Glomerular endothelial cell (primary cell): ENCODE measurements around the gene PPP6C. TPM values are rescaled to one million over a fixed set of nuclear protein-coding genes. Genes with fewer than 3 reads are reported as not detected.
"Not testable (repeated sequence)": the region's sequence is repeated elsewhere in the genome, so short reads cannot be mapped to it uniquely, and the experiment has no call there.

ENCODE experiments used
- DNase-seq: peaks from one replicate; pipeline ENCODE4 v3.0.0-alpha.2; 2011; ENCODE audit warnings: low read depth, low spot score; ENCODE audit errors: extremely low read depth
- total RNA-seq: library from RNA; depleted of rRNA; stranded (reverse); fragments of >200 nt; gene quantifications from 2 replicates; pipeline ENCODE4 v1.2.3, GENCODE V29; 2015

PPP6C gene
- total RNA-seq, 1 donor from 2014 or later, result 26.9 TPM

GRCh38 chr9:125183054-125183453 lies 6.5 kb downstream of the PPP6C start:
- DNase-seq, result no peak

- not testable (repeated sequence) for DNase-seq
These were observed 7.8 kb downstream of the PPP6C start for GRCh38 chr9:125181756-125182155.

GRCh38 chr9:125180876-125181275 lies 8.7 kb downstream of the PPP6C start:
- no peak for DNase-seq

GRCh38 chr9:125179776-125180175 lies 9.8 kb downstream of the PPP6C start:
- not testable (repeated sequence) for DNase-seq

GRCh38 chr9:125177888-125178287 lies 11.7 kb downstream of the PPP6C start:
- no peak for DNase-seq

GRCh38 chr9:125176636-125177035 lies 13.0 kb downstream of the PPP6C start:
- DNase-seq, result no peak

GRCh38 chr9:125172031-125172755 lies 17.4 kb downstream of the PPP6C start:
- DNase-seq, result no peak

GRCh38 chr9:125169895-125170294 lies 19.7 kb downstream of the PPP6C start:
- DNase-seq, result no peak

- no peak for DNase-seq
These were observed 22.8 kb downstream of the PPP6C start for GRCh38 chr9:125166762-125167161.

GRCh38 chr9:125162891-125163290 lies 26.7 kb downstream of the PPP6C start:
- DNase-seq, result not testable (repeated sequence)

- DNase-seq, result no peak
These were observed 28.2 kb downstream of the PPP6C start for GRCh38 chr9:125161284-125161918.

GRCh38 chr9:125160750-125161149 lies 28.9 kb downstream of the PPP6C start:
- no peak for DNase-seq

GRCh38 chr9:125156551-125156950 lies 33.1 kb downstream of the PPP6C start:
- no peak for DNase-seq

- DNase-seq, result no peak
These were observed 35.8 kb downstream of the PPP6C start for GRCh38 chr9:125153712-125154367.

- DNase-seq, result no peak
These were observed 37.9 kb downstream of the PPP6C start for GRCh38 chr9:125151730-125152129.

GRCh38 chr9:125150349-125151245 lies 39.0 kb downstream of the PPP6C start:
- no peak for DNase-seq

- DNase-seq, result no peak
These were observed 42.1 kb downstream of the PPP6C start for GRCh38 chr9:125147401-125147951.

- DNase-seq, result no peak
These were observed 43.4 kb downstream of the PPP6C start for GRCh38 chr9:125146247-125146646.

- no peak for DNase-seq
These were observed 44.2 kb downstream of the PPP6C start for GRCh38 chr9:125145425-125145824.

GRCh38 chr9:125143377-125144090 lies 46.1 kb downstream of the PPP6C start, which contains the start of gene SCAI:
Gene SCAI, minus strand, starts transcription at chr9:125143528. Its CDS starts 91 bp downstream, at chr9:125143437.
- peak; percentile 87 for DNase-seq
